Esophagus muscularis mucosa (tissue), 4 donors: ENCODE data around the gene HSPA14. TPM values are rescaled to one million over a fixed set of nuclear protein-coding genes. Genes with fewer than 3 reads are reported as not detected.

Experiments
- DNase-seq: peaks from one replicate; pipeline ENCODE4 v3.0.0-alpha.2; 2017; ENCODE audit errors: extremely low spot score
- H3K27ac ChIP-seq, 4 donors: fragments of 200-600 bp; sonication (generic); replicated peaks in 1 of 4; 1 replicate in 3 of 4; 2 replicates in 1 of 4; pipeline ENCODE4 v1.5.1; 2016 to 2019; ENCODE audit warnings: mild to moderate bottlenecking in 1 of 4
- H3K27me3 ChIP-seq, 4 donors: fragments of 200-600 bp; sonication (generic); one replicate each; pipeline versions ENCODE4 v1.5.1 to v1.6.0; 2016 to 2019
- H3K36me3 ChIP-seq, 4 donors: fragments of 200-600 bp; sonication (generic); one replicate each; pipeline ENCODE4 v1.5.1; 2016 to 2019
- H3K4me1 ChIP-seq, 4 donors: fragments of 200-600 bp; sonication (generic); one replicate each; pipeline ENCODE4 v1.5.1; 2016 to 2019
- H3K4me3 ChIP-seq, 4 donors: fragments of 200-600 bp; sonication (generic); 1 replicate in 2 of 4; 2 replicates in 2 of 4; pipeline ENCODE4 v1.5.1; 2016 to 2019; ENCODE audit warnings: mild to moderate bottlenecking in 4 of 4, moderate library complexity in 1 of 4
- H3K9me3 ChIP-seq, 4 donors: fragments of 200-600 bp; sonication (generic); 1 replicate in 3 of 4; 2 replicates in 1 of 4; pipeline ENCODE4 v1.5.1; 2016 to 2019
- CTCF ChIP-seq, 3 experiments: fragments of 200-600 bp in 2 of 3; fragments of 450-650 bp in 1 of 3; sonication (generic) in 2 of 3; IDR thresholded peaks; one replicate each; pipeline ENCODE4 v1.5.1; 2017 to 2019; ENCODE audit warnings: antibody characterized with exemption in 3 of 3, mild to moderate bottlenecking in 2 of 3, moderate library complexity in 1 of 3
- EP300 ChIP-seq: sonication (generic); formaldehyde crosslinking; IDR thresholded peaks from one replicate; pipeline ENCODE4 v1.6.1; 2017; ENCODE audit warnings: antibody characterized with exemption
- POLR2A ChIP-seq: fragments of 450-650 bp; IDR thresholded peaks from one replicate; pipeline ENCODE4 v1.6.1; 2017; ENCODE audit warnings: antibody characterized with exemption, moderate library complexity, mild to moderate bottlenecking, low read depth
- POLR2AphosphoS5 ChIP-seq, 2 donors: sonication (generic); formaldehyde crosslinking; IDR thresholded peaks; one replicate each; pipeline ENCODE4 v1.6.1; 2017; ENCODE audit warnings: antibody characterized with exemption in 2 of 2
- WGBS: methylation state at CpG from one replicate; pipeline ENCODE4 v1.1.5; 2018; 5-methylcytosine and 5-hydroxymethylcytosine counted together
- intact Hi-C: fragments of 100-400 bp; cut with DNase I; formaldehyde crosslinking; loops from one replicate; pipeline ENCODE4 v1.15.1; 2023
- total RNA-seq, 4 donors: library from RNA; depleted of rRNA; stranded (reverse); fragments of >200 nt; gene quantifications; one replicate each; pipeline versions ENCODE4 v1.1.0 to v1.2.1, GENCODE V29; 2016

Gene HSPA14
- total RNA-seq, 4 donors from 2014 or later: 6.8 to 9.8 (median 7.8) TPM

GRCh38 chr10:14820010-14820774, 17.9 kb upstream of the HSPA14 start:
- DNase-seq: no peak

GRCh38 chr10:14820775-14821154, 17.3 kb upstream of the HSPA14 start:
- no peak for DNase-seq
- Histone ChIP-seq H3K9me3 (no peaks in the 10 kb centered on the region), H3K27ac (no peak overlapping the region), H3K4me1 (no peaks in the 10 kb centered on the region), H3K36me3 (no peaks in the 10 kb centered on the region), H3K27me3 (no peaks in the 10 kb centered on the region), H3K4me3 (no peak overlapping the region)
- no peak for TF ChIP-seq POLR2AphosphoS5 (IDR thresholded peaks at IDR 0.05)
- no peak for TF ChIP-seq EP300
- TF ChIP-seq CTCF (IDR thresholded peaks at IDR 0.05): no peak
- TF ChIP-seq POLR2A: no peak
- WGBS: 86% methylated on average over 5 of the region's 5 CpGs
- intact Hi-C loops: loop anchor here (5.0 kb wide), 2 partner anchors 283 to 323 kb away; no protein-coding TSS in a partner anchor

More at GRCh38 chr10:14820010-14820774, 17.9 kb upstream of the HSPA14 start:
- Histone ChIP-seq H3K4me1 (no peaks in the 10 kb centered on the region), H3K36me3 (no peaks in the 10 kb centered on the region), H3K9me3 (no peaks in the 10 kb centered on the region), H3K27ac (no peak overlapping the region), H3K4me3 (no peak overlapping the region), H3K27me3 (no peaks in the 10 kb centered on the region)
- WGBS: 92% methylated on average over 10 of the region's 10 CpGs
- intact Hi-C loops: loop anchor here (5.0 kb wide), 2 partner anchors 283 to 323 kb away; no protein-coding TSS in a partner anchor
- no peak for TF ChIP-seq CTCF (IDR thresholded peaks at IDR 0.05)
- TF ChIP-seq EP300: no peak
- TF ChIP-seq POLR2AphosphoS5 (IDR thresholded peaks at IDR 0.05): no peak
- no peak for TF ChIP-seq POLR2A

GRCh38 chr10:14821635-14822375, 16.3 kb upstream of the HSPA14 start:
- Histone ChIP-seq H3K27me3 (no peaks in the 10 kb centered on the region), H3K36me3 (no peaks in the 10 kb centered on the region), H3K4me3 (no peak overlapping the region), H3K4me1 (no peaks in the 10 kb centered on the region), H3K9me3 (no peaks in the 10 kb centered on the region), H3K27ac (no peak overlapping the region)
- intact Hi-C loops: loop anchor here (5.0 kb wide), 2 partner anchors 285 to 325 kb away; no protein-coding TSS in a partner anchor
- DNase-seq: no peak
- 83% methylated on average over 6 of the region's 6 CpGs for WGBS
- TF ChIP-seq POLR2A (no peak), CTCF (IDR thresholded peaks at IDR 0.05) (no peak), POLR2AphosphoS5 (IDR thresholded peaks at IDR 0.05) (no peak), EP300 (no peak)

GRCh38 chr10:14822879-14823755, 15.0 kb upstream of the HSPA14 start:
- intact Hi-C loops: loop anchor here (5.0 kb wide), 2 partner anchors 286 to 326 kb away; no protein-coding TSS in a partner anchor

More at GRCh38 chr10:14822879-14823755, 15.0 kb upstream of the HSPA14 start:
- WGBS: 30% methylated on average over 3 of the region's 3 CpGs
- no peaks in the 10 kb centered on the region for H3K9me3 ChIP-seq
- DNase-seq: no peak
- no peaks in the 10 kb centered on the region for H3K36me3 ChIP-seq
- TF ChIP-seq EP300: no peak
- no peak for TF ChIP-seq POLR2AphosphoS5 (IDR thresholded peaks at IDR 0.05)
- TF ChIP-seq POLR2A: no peak
- peak; percentile 42 to 52 (median 51) for TF ChIP-seq CTCF (IDR thresholded peaks at IDR 0.05)
- H3K4me1 ChIP-seq: no peaks in the 10 kb centered on the region
- H3K27me3 ChIP-seq: no peaks in the 10 kb centered on the region
- H3K4me3 ChIP-seq: no peak overlapping the region
- H3K27ac ChIP-seq: no peak overlapping the region
